Lower leg skin (tissue), 3 donors: Measurements from ENCODE around the gene YY1.
"Not testable (repeated sequence)": the region's sequence is repeated elsewhere in the genome, so short reads cannot be mapped to it uniquely, and the experiment has no call there.

Source experiments
- POLR2A ChIP-seq, 2 donors: fragments of 450-650 bp; IDR thresholded peaks; one replicate each; pipeline ENCODE4 v1.6.1; 2016 to 2017; ENCODE audit warnings: antibody characterized with exemption in 2 of 2, mild to moderate bottlenecking in 1 of 2, moderate library complexity in 1 of 2
- TF ChIP-seq, protein P1 (sequence below), 3 donors: fragments of 450-650 bp; IDR thresholded peaks; one replicate each; pipeline ENCODE4 v1.5.1; 2016; ENCODE audit warnings: antibody characterized with exemption in 3 of 3, mild to moderate bottlenecking in 3 of 3, moderate library complexity in 2 of 3

DNA sequence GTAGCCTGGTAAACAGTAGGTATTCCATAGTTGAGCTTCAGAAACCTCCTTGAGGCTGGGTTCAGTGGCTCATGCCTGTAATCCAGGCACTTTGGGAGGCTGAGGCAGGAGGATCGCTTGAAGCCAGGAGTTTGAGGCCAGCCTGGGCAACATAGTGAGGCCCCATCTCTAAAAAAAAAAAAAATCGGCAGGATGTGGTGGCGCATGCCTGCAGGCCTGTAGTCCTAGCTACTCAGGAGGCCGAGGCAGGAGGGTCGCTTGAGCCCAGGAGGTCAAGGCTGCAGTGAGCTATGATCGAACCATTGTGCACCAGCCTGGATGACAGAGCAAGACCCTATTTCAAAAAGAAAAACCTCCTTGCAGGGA lies 69.5 kb downstream of the YY1 start:
- TF ChIP-seq, protein P1, sequence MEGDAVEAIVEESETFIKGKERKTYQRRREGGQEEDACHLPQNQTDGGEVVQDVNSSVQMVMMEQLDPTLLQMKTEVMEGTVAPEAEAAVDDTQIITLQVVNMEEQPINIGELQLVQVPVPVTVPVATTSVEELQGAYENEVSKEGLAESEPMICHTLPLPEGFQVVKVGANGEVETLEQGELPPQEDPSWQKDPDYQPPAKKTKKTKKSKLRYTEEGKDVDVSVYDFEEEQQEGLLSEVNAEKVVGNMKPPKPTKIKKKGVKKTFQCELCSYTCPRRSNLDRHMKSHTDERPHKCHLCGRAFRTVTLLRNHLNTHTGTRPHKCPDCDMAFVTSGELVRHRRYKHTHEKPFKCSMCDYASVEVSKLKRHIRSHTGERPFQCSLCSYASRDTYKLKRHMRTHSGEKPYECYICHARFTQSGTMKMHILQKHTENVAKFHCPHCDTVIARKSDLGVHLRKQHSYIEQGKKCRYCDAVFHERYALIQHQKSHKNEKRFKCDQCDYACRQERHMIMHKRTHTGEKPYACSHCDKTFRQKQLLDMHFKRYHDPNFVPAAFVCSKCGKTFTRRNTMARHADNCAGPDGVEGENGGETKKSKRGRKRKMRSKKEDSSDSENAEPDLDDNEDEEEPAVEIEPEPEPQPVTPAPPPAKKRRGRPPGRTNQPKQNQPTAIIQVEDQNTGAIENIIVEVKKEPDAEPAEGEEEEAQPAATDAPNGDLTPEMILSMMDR (IDR thresholded peaks at IDR 0.05): not testable (repeated sequence)
- not testable (repeated sequence) for TF ChIP-seq POLR2A (IDR thresholded peaks at IDR 0.05)
